GM18519 (cell line): ENCODE results near the gene ST8SIA2.

Source experiments
- ATAC-seq: cut with Tn5 transposase; IDR thresholded peaks from one replicate; pipeline ENCODE4 v1.9.1; 2021; ENCODE audit warnings: mild to moderate bottlenecking, moderate library complexity; ENCODE audit not compliant: unreplicated experiment, low FRiP score

Gene ST8SIA2

GRCh38 chr15:92395098-92395635 lies 1.5 kb downstream of the ST8SIA2 start:
- ATAC-seq: no peak

- ATAC-seq: no peak
These were observed 5.7 kb downstream of the ST8SIA2 start for GRCh38 chr15:92399271-92399950.

DNA sequence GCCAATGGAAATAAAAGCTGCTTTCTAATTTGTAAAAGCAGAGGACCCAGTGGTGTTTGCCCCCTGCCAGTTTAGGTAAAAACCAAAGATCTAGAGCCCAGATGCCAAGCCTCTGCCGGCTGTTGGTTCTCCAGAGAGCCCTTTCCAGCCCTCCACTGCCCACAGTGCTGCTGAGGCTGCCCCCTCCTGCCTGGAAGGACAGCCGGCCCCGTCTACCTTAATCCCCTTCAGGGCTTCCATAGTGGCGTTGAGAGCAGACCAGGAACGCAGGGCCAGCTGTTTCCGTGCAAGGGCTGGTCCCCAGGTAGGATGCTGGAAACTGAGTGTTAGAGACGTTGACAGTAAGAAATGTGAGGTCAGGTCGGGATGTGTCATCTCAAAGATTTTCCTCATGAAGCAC lies 6.9 kb downstream of the ST8SIA2 start:
- ATAC-seq: no peak

DNA sequence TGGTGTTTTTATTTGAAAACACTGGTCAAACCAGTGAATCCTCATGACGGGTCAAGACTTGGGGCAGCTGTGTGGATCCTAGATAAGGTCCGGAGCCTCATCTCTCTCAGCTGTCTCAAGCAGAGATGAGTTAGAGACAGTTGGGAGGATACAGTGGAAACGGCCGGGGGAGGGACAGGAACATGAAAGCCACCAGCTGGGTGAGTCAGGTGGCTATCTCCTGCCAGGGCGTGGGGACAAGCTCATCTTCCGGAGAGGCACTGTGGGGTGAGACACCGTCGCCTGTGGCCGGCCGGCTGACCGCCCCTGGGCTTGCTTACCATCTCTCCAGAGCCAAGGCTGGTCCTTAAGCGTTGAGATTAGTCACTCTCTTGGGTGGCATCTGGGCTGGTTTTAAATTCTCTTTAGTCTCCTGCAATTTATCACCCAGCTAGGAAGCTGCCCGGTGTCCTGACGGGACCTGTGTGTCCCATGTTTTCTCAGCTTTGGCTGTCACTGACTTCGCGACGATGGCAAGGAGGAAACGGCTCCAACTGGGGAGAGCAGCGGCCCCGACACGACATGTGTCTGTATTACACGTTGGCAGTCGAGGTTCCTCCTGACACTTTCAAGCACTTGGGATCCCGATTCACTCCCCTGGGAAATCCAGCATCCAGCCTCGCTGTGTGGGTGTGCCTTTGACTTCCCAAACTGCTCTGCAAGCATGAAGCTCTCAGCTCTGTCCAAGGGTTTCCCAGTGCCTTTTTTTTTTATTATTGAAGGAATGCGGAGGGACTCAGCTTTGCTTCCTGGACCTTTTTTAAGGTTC lies 7.5 kb downstream of the ST8SIA2 start:
- no peak for ATAC-seq

DNA sequence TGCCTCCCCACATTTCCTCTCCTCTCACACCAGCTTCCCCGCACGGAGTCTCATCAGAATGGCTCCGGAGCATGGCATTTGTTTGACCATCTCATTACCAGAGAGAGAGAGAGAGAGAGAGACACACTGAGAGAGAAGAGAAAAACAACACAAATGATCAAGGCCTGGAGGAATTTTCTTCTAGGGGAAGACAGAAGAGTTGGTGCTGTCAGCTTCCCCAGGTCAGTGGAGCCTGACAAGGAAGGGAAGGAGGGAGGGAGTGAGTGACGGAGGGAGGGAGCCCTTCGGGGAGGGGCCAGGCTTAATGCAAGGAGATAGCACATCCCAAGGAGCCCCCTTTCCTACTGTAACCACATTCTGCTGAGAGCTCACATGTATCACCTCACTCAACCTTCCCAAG lies 9.1 kb downstream of the ST8SIA2 start:
- ATAC-seq: no peak

- ATAC-seq: no peak
These were observed 12.3 kb downstream of the ST8SIA2 start for GRCh38 chr15:92405942-92406341.

DNA sequence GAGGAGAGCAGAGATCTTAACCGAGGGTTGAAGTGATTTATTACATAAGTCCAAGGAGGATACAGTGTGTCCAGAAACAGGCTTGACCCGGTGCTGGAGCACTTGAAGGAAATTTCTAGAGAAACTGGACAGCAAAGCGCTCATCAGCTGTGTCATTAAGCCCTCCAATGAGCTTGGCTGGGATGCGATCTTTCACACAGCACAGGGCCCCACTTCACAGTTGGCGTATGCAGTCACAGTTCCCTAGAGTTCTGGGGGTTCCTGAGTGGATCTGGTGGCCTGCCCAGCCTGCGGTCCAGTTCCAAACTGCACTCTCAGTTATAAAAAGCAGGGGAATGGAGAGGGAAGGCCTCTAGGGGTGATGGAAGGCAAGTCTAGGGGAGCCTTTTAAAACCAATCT lies 13.6 kb downstream of the ST8SIA2 start:
- no peak for ATAC-seq

- no peak for ATAC-seq
These were observed 14.2 kb downstream of the ST8SIA2 start for GRCh38 chr15:92407916-92408315.

GRCh38 chr15:92409006-92409405 lies 15.3 kb downstream of the ST8SIA2 start:
- ATAC-seq: no peak

- ATAC-seq: no peak
These were observed 15.8 kb downstream of the ST8SIA2 start for GRCh38 chr15:92409521-92409920.

DNA sequence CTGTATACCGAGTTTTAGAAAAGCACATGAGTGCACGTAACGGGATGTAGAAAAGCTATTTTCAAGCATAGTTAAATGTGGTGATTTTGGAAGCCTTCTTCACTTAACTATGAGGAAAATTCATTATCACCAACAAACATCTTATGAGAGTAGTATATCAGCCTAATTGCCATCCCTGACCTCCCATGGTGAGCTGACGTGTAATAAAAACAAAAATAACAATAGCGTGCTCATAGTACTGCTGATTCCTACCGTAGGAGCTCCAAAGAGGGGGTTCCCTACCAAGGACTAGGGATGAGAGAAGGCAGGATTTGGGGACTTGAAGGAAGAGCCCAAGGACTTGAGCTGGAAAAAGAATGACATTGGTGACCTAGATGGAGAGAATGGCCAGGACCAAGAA lies 16.9 kb downstream of the ST8SIA2 start:
- ATAC-seq: no peak

DNA sequence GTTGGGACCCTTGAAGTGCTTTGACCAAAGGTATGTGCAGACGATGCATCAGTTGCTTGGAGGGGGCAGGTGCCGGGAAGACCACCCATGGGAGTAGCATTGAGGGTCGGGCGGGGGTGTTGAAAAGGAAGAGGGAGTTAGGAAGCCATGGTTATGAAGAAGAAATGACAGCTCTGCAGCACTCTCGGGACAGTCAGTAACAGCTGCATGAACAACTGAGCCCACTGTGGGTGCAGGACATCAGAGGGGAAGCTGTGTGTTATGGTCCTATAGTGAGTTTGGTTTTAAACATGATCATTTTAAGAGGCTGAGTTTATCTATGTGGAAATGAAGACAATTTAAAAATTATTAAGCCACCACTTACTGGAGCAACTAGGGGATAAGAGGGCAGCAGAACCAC lies 17.6 kb downstream of the ST8SIA2 start:
- no peak for ATAC-seq

GRCh38 chr15:92413510-92413909 lies 19.8 kb downstream of the ST8SIA2 start:
- ATAC-seq: no peak

DNA sequence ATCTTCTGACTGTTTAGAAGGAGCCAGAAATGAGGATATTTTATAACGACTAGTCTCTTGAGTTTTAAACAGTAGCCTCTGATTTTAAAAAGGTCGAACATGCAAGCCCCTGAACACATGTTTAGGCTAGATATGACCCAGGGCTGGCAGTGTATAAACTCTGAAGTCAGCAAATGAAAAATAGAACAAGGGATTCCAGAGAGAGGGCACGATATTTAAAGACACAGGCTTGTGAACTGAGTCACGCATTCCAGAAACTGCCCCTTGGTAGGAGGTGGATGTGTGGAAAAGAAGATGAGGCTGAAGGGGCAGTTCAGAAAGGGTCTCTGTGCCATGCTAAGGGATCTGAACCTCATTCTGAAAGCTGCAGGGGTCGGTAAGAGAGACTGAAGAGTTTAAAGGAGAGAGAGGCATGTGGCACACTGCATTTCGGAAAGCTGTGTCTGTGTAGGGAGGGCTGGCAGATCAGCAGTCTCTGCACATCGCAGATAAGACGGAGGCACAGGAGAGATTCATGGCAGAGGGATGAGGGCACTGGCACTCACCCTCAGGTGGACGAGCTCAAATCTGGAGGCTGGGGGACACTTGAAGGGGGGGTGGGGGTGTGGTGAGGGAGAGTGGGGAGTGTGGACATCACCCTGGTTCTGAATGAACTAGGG lies 22.1 kb downstream of the ST8SIA2 start:
- ATAC-seq: no peak

- no peak for ATAC-seq
These were observed 22.9 kb downstream of the ST8SIA2 start for GRCh38 chr15:92416557-92416956.

- no peak for ATAC-seq
These were observed 24.0 kb downstream of the ST8SIA2 start for GRCh38 chr15:92417716-92418115.

- no peak for ATAC-seq
These were observed 25.2 kb downstream of the ST8SIA2 start for GRCh38 chr15:92418864-92419263.

DNA sequence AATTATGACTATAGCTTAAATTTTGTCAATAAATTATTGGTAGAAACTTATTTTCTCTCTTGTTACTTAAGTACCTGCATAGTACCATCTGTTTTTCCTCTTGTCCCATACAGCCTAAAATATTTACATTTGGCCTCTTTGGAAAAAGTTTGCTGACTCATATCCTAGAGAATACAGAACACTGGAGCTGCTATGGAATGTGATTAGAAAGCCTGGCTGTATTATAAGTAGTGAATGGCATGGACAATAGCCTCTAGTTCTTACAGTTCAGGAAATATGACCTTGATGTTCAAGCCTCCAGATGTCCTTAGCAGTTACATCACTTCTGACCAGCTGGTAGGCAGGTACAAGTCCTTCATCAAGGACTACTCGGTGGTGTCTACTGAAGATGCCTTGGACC lies 28.3 kb downstream of the ST8SIA2 start:
- no peak for ATAC-seq

DNA sequence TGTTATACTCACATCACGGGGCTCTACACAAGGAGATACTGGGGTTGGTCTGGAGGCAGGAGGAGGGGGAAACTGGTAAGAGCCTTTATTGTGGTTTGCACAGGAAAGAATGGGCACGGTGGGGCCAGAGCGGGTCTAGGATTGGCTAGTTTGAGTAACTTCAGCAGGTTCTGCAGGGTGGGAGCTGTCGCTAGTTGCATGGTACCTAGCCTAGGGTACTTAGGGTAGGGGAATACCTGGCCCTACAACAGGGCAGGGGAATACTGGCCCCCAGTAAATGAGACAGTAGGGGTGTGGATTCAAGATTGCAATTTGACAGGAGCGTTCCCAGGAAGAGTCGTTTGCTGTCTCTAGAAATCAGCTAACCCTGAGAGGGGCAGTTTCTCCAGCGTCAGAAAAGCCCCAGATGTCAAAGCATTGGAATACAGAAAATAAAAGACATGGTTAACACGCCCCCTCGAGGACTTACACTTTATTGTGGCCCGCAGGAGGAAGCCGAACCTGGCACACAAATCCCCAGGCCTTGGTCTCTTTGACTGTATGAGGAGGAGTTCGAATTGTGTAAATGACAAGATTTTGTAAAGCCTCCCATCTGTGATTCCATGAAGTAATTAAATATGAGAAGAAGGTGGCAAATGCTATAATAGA lies 32.0 kb downstream of the ST8SIA2 start:
- ATAC-seq: no peak

GRCh38 chr15:92429378-92430068 lies 35.8 kb downstream of the ST8SIA2 start:
- no peak for ATAC-seq
